H9 (cell line): ENCODE data around the gene PRR12. TPM values are rescaled to one million over a fixed set of nuclear protein-coding genes. Genes with fewer than 3 reads are reported as not detected.

Source experiments
- DNase-seq: peaks from one replicate; pipeline ENCODE4 v3.0.0-alpha.2; 2017
- H2AFZ ChIP-seq: one replicate; pipeline ENCODE4 v1.6.1; 2013; ENCODE audit warnings: mild to moderate bottlenecking, low read length, control low read depth, moderate library complexity
- H2AK5ac ChIP-seq: 2 replicates; pipeline ENCODE4 v1.6.1; 2013; ENCODE audit warnings: low read length, control low read depth, mixed read lengths; ENCODE audit not compliant: insufficient read length
- H2BK120ac ChIP-seq: one replicate; pipeline ENCODE4 v1.6.1; 2013; ENCODE audit warnings: low read depth, mild to moderate bottlenecking, low read length, control low read depth, inconsistent platforms; ENCODE audit not compliant: poor library complexity, severe bottlenecking
- H2BK12ac ChIP-seq: 2 replicates; pipeline ENCODE4 v1.6.1; 2013; ENCODE audit warnings: low read length, control low read depth, mixed read lengths, low read depth; ENCODE audit not compliant: insufficient read length
- H2BK15ac ChIP-seq: 2 replicates; pipeline ENCODE4 v1.6.1; 2013; ENCODE audit warnings: low read depth, low read length, control low read depth
- H2BK20ac ChIP-seq: one replicate; pipeline ENCODE4 v1.6.1; 2013; ENCODE audit warnings: low read depth, mild to moderate bottlenecking, low read length, control low read depth, inconsistent platforms; ENCODE audit not compliant: poor library complexity, severe bottlenecking
- H2BK5ac ChIP-seq: 2 replicates; pipeline ENCODE4 v1.6.1; 2013; ENCODE audit warnings: low read length, control low read depth, mixed read lengths; ENCODE audit not compliant: insufficient read length
- H3K14ac ChIP-seq: 2 replicates; pipeline ENCODE4 v1.6.1; 2013; ENCODE audit warnings: low read length, control low read depth; ENCODE audit not compliant: insufficient read depth
- H3K18ac ChIP-seq: 2 replicates; pipeline ENCODE4 v1.6.1; 2013; ENCODE audit warnings: low read depth, mild to moderate bottlenecking, mixed read lengths, low read length, control low read depth; ENCODE audit not compliant: insufficient read length
- H3K23ac ChIP-seq: 2 replicates; pipeline ENCODE4 v1.6.1; 2013; ENCODE audit warnings: low read length, control low read depth, mixed read lengths, low read depth; ENCODE audit not compliant: insufficient read length
- H3K23me2 ChIP-seq: 2 replicates; pipeline ENCODE4 v1.6.1; 2013; ENCODE audit warnings: low read depth, mild to moderate bottlenecking, mixed read lengths, low read length, control low read depth; ENCODE audit not compliant: insufficient read length, poor library complexity, severe bottlenecking
- H3K27ac ChIP-seq: 2 replicates; pipeline ENCODE4 v1.5.1; 2013; ENCODE audit warnings: low read length, control low read depth, mixed read lengths, low read depth; ENCODE audit not compliant: insufficient read length
- H3K27me3 ChIP-seq: 2 replicates; pipeline ENCODE4 v1.6.1; 2013; ENCODE audit warnings: low read length, control low read depth, inconsistent platforms; ENCODE audit not compliant: insufficient read depth
- H3K4ac ChIP-seq: 2 replicates; pipeline ENCODE4 v1.6.1; 2013; ENCODE audit warnings: low read depth, mild to moderate bottlenecking, control low read depth, inconsistent platforms, low read length, moderate library complexity
- H3K4me1 ChIP-seq: 2 replicates; pipeline ENCODE4 v1.6.1; 2013; ENCODE audit warnings: low read length, control low read depth, inconsistent platforms; ENCODE audit not compliant: insufficient read depth
- H3K4me2 ChIP-seq: 2 replicates; pipeline ENCODE4 v1.6.1; 2013; ENCODE audit warnings: low read length, control low read depth, mixed read lengths; ENCODE audit not compliant: insufficient read length, insufficient read depth
- H3K56ac ChIP-seq: 2 replicates; pipeline ENCODE4 v1.6.1; 2013; ENCODE audit warnings: low read depth, mild to moderate bottlenecking, mixed read lengths, low read length, control low read depth; ENCODE audit not compliant: insufficient read length
- H3K79me1 ChIP-seq: 2 replicates; pipeline ENCODE4 v1.6.1; 2013; ENCODE audit warnings: low read depth, mild to moderate bottlenecking, moderate library complexity, low read length, control low read depth, inconsistent platforms; ENCODE audit not compliant: insufficient read depth, poor library complexity, severe bottlenecking
- H3K79me2 ChIP-seq: 2 replicates; pipeline ENCODE4 v1.6.1; 2013; ENCODE audit warnings: low read length, control low read depth, inconsistent platforms; ENCODE audit not compliant: insufficient read depth
- H3K9ac ChIP-seq: 2 replicates; pipeline ENCODE4 v1.6.1; 2013; ENCODE audit warnings: low read length, control low read depth, mixed read lengths; ENCODE audit not compliant: insufficient read length; ENCODE audit errors: extremely low read depth
- H3K9me3 ChIP-seq: one replicate; pipeline ENCODE4 v1.6.1; 2013; ENCODE audit warnings: low read depth, low read length, inconsistent platforms; ENCODE audit not compliant: control insufficient read depth
- H3T11ph ChIP-seq: one replicate; pipeline ENCODE4 v1.6.1; 2013; ENCODE audit warnings: mild to moderate bottlenecking, low read length, control low read depth, inconsistent platforms
- H4K20me1 ChIP-seq: one replicate; pipeline ENCODE4 v1.6.1; 2013; ENCODE audit not compliant: control insufficient read depth, insufficient read length, insufficient read depth
- H4K5ac ChIP-seq: 2 replicates; pipeline ENCODE4 v1.6.1; 2013; ENCODE audit warnings: low read depth, mild to moderate bottlenecking, mixed read lengths, low read length, control low read depth; ENCODE audit not compliant: insufficient read length
- H4K8ac ChIP-seq: replicated peaks from 2 replicates; pipeline ENCODE4 v1.6.1; 2013; ENCODE audit warnings: low read length, control low read depth, mixed read lengths, low read depth; ENCODE audit not compliant: insufficient read length
- H4K91ac ChIP-seq: 2 replicates; pipeline ENCODE4 v1.6.1; 2013; ENCODE audit warnings: low read depth, mild to moderate bottlenecking, moderate library complexity, mixed read lengths, low read length, control low read depth; ENCODE audit not compliant: insufficient read length
- H3K27ac Mint-ChIP-seq, 3 experiments: 2 replicates in 2 of 3; 3 replicates in 1 of 3; pipeline ENCODE4 v1.8.0; 2020 to 2021; ENCODE audit warnings: mixed read lengths in 3 of 3, mild to moderate bottlenecking in 1 of 3, moderate library complexity in 1 of 3
- H3K27me3 Mint-ChIP-seq: 2 replicates; pipeline ENCODE4 v1.8.0; 2021; ENCODE audit warnings: low read depth, mild to moderate bottlenecking, moderate library complexity, mixed read lengths
- H3K36me3 Mint-ChIP-seq, 3 experiments: 2 replicates in 2 of 3; 3 replicates in 1 of 3; pipeline ENCODE4 v1.8.0; 2020 to 2021; ENCODE audit warnings: low read depth in 3 of 3, mixed read lengths in 3 of 3; ENCODE audit not compliant: insufficient read depth in 1 of 3
- H3K4me1 Mint-ChIP-seq, 2 experiments: 2 replicates each; pipeline ENCODE4 v1.8.0; 2020; ENCODE audit warnings: mixed read lengths in 2 of 2
- H3K4me3 Mint-ChIP-seq, 2 experiments: 2 replicates in 1 of 2; 3 replicates in 1 of 2; pipeline ENCODE4 v1.8.0; 2020 to 2021; ENCODE audit warnings: mild to moderate bottlenecking in 2 of 2, mixed read lengths in 2 of 2, moderate library complexity in 1 of 2
- H3K9me3 Mint-ChIP-seq, 2 experiments: 2 replicates in 1 of 2; 3 replicates in 1 of 2; pipeline ENCODE4 v1.8.0; 2020; ENCODE audit warnings: mild to moderate bottlenecking in 2 of 2, mixed read lengths in 2 of 2, moderate library complexity in 1 of 2
- WGBS: extraction: QIAGEN DNeasy Blood & Tissue Kit; methylation state at CpG from one replicate; pipeline ENCODE4 v1.1.7; 2013; ENCODE audit warnings: missing lambda C conversion rate, low lambda C conversion rate, mixed read lengths; ENCODE audit not compliant: insufficient read length; ENCODE audit errors: extremely low coverage; 5-methylcytosine and 5-hydroxymethylcytosine counted together
- total RNA-seq: library from RNA; stranded (reverse); gene quantifications from 2 replicates; pipeline ENCODE4 v1.2.1, GENCODE V29; 2021
- TF ChIP-seq, protein P1 (sequence below): fragments of 200-600 bp; sonication (generic); conservative IDR thresholded peaks from 3 replicates; pipeline ENCODE4 v1.8.0; 2021; ENCODE audit warnings: antibody characterized with exemption, mild to moderate bottlenecking

Gene PRR12
- total RNA-seq, 1 experiment from 2014 or later, result 65.9 TPM

- H3K14ac ChIP-seq, result no peak overlapping the region; the same call in 1 of the 2 replicates
- no peaks in the 10 kb centered on the region for H3K79me2 ChIP-seq
- WGBS, result no CpG with 5 or more reads among the region's 24 CpGs
- H3K9ac ChIP-seq, result no peak overlapping the region
- Mint-ChIP-seq H3K27ac (peak overlapping the region in 2 of 3 experiments; percentile 57 to 66; a peak in 3 of 7 replicates), H3K4me3 (0 out of 5 replicates have a peak overlapping the region, but pooled peaks of 1 of the 2 experiments have one; percentile 18), H3K27me3 (peaks cover 25% of the 10 kb centered on the region), H3K4me1 (peaks cover 40 to 50% of the 10 kb centered on the region in 2 experiments), H3K36me3 (no peaks in the 10 kb centered on the region), H3K9me3 (no peaks in the 10 kb centered on the region)
- H3K79me1 ChIP-seq, result no peaks in the 10 kb centered on the region
- H3K18ac ChIP-seq, result no peak overlapping the region
- no peak overlapping the region for H4K5ac ChIP-seq
- H3K4me2 ChIP-seq, result no peak overlapping the region
- H4K20me1 ChIP-seq, result peaks cover under 1% of the 10 kb centered on the region
- DNase-seq, result no peak
- no peak overlapping the region for H3T11ph ChIP-seq
- H3K23me2 ChIP-seq, result peaks cover 7% of the 10 kb centered on the region
- H3K9me3 ChIP-seq, result no peaks in the 10 kb centered on the region
- H2BK5ac ChIP-seq, result no peak overlapping the region
- H2AK5ac ChIP-seq, result no peak overlapping the region
- no peak overlapping the region for H2AFZ ChIP-seq
- H2BK15ac ChIP-seq, result no peak overlapping the region
- no peak overlapping the region for H4K8ac ChIP-seq
- TF ChIP-seq, protein P1, sequence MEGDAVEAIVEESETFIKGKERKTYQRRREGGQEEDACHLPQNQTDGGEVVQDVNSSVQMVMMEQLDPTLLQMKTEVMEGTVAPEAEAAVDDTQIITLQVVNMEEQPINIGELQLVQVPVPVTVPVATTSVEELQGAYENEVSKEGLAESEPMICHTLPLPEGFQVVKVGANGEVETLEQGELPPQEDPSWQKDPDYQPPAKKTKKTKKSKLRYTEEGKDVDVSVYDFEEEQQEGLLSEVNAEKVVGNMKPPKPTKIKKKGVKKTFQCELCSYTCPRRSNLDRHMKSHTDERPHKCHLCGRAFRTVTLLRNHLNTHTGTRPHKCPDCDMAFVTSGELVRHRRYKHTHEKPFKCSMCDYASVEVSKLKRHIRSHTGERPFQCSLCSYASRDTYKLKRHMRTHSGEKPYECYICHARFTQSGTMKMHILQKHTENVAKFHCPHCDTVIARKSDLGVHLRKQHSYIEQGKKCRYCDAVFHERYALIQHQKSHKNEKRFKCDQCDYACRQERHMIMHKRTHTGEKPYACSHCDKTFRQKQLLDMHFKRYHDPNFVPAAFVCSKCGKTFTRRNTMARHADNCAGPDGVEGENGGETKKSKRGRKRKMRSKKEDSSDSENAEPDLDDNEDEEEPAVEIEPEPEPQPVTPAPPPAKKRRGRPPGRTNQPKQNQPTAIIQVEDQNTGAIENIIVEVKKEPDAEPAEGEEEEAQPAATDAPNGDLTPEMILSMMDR, result no peak; the same call in 2 of the 3 replicates
- H3K4me1 ChIP-seq, result no peaks in the 10 kb centered on the region; the same call in 1 of the 2 replicates
- no peak overlapping the region for H4K91ac ChIP-seq
- H3K56ac ChIP-seq, result no peak overlapping the region
- no peak overlapping the region for H2BK20ac ChIP-seq
- no peak overlapping the region for H3K4ac ChIP-seq
- H2BK120ac ChIP-seq, result no peak overlapping the region
- no peak overlapping the region for H2BK12ac ChIP-seq
- no peak overlapping the region for H3K27ac ChIP-seq
- H3K27me3 ChIP-seq, result no peaks in the 10 kb centered on the region
- H3K23ac ChIP-seq, result no peak overlapping the region
These were observed 44.7 kb downstream of the PRR12 start for GRCh38 chr19:49635530-49636232.
